ENCODE measurements around the gene LRCH4. TPM values are rescaled to one million over a fixed set of nuclear protein-coding genes. Genes with fewer than 3 reads are reported as not detected.
"Not testable (repeated sequence)": the region's sequence is repeated elsewhere in the genome, so short reads cannot be mapped to it uniquely, and the experiment has no call there.

LRCH4 gene
- total and polyA plus RNA-seq, 11 donors = 18.5 to 46.6 (median 34.1) TPM

GRCh38 chr7:100553032-100553431 is 32.9 kb downstream of the LRCH4 start:
- H3K9me3 ChIP-seq = no peaks in the 10 kb centered on the region
- no peaks in the 10 kb centered on the region for H3K27me3 ChIP-seq
- intact Hi-C loops (cut with DNase I) = no loop called here
- DNase-seq (no peak), ATAC-seq (no peak)
- no peak overlapping the region for H3K4me3 ChIP-seq
- no peak overlapping the region for H3K27ac ChIP-seq
- TF ChIP-seq POLR2A (IDR thresholded peaks at IDR 0.05) = no peak
- TF ChIP-seq CTCF (IDR thresholded peaks at IDR 0.05) = no peak
- 90 to 98% (median 97%) methylated on average over 3 of the region's 3 CpGs for WGBS, 4 donors
- peaks cover 0 to 27% (median 6%) of the 10 kb centered on the region in 12 donors for H3K4me1 ChIP-seq
- H3K36me3 ChIP-seq = peaks cover 0 to 87% (median 64%) of the 10 kb centered on the region in 9 donors

- TF ChIP-seq CTCF (IDR thresholded peaks at IDR 0.05) = no peak
- no peak for TF ChIP-seq POLR2A (IDR thresholded peaks at IDR 0.05)
- DNase-seq (no peak), ATAC-seq (no peak)
- Histone ChIP-seq H3K36me3 (peaks cover 0 to 82% (median 61%) of the 10 kb centered on the region in 9 donors), H3K4me1 (peaks cover 0 to 32% (median 11%) of the 10 kb centered on the region in 12 donors), H3K9me3 (no peaks in the 10 kb centered on the region), H3K4me3 (no peak overlapping the region), H3K27ac (no peak overlapping the region), H3K27me3 (no peaks in the 10 kb centered on the region)
- intact Hi-C loops (cut with DNase I) = no loop called here
- WGBS, 4 donors = 98 to 100% (median 98%) methylated on average over 2 of the region's 2 CpGs
Measured at GRCh38 chr7:100552532-100552931, 33.4 kb downstream of the LRCH4 start.

- peak overlapping the region; percentile 77 to 92 (median 88) for H3K27ac ChIP-seq
- DNase-seq; H3K4me3 ChIP-seq; ATAC-seq; intact Hi-C loops (cut with DNase I); H3K27me3 ChIP-seq; H3K9me3 ChIP-seq: not testable (repeated sequence)
- H3K4me1 ChIP-seq = peaks cover 10 to 73% (median 48%) of the 10 kb centered on the region in 12 donors
- WGBS, 4 donors = 66 to 78% (median 72%) methylated on average over 5 of the region's 5 CpGs
- peaks cover 0 to 46% (median 29%) of the 10 kb centered on the region in 9 donors for H3K36me3 ChIP-seq
Measured at GRCh38 chr7:100548446-100548845, 37.5 kb downstream of the LRCH4 start.

GRCh38 chr7:100547872-100548271 is 38.1 kb downstream of the LRCH4 start:
- intact Hi-C loops (cut with DNase I) = no loop called here
- ATAC-seq = peak in 3 of 4 donors; percentile 27 to 61 (median 45)
- peak in 4 of 5 donors; percentile 38 to 64 (median 48) for DNase-seq
- peak overlapping the region; percentile 77 to 92 (median 88) for H3K27ac ChIP-seq
- WGBS, 4 donors = 0 to 20% (median 6%) methylated on average over 2 of the region's 2 CpGs
- peaks cover 10 to 77% (median 48%) of the 10 kb centered on the region in 12 donors for H3K4me1 ChIP-seq
- H3K27me3 ChIP-seq = no peaks in the 10 kb centered on the region
- no peaks in the 10 kb centered on the region for H3K9me3 ChIP-seq
- H3K36me3 ChIP-seq = peaks cover 0 to 40% (median 23%) of the 10 kb centered on the region in 9 donors
- H3K4me3 ChIP-seq = no peak overlapping the region
- no peak for TF ChIP-seq CTCF (IDR thresholded peaks at IDR 0.05)
- TF ChIP-seq POLR2A (IDR thresholded peaks at IDR 0.05) = no peak

Data from heart left ventricle (tissue), 16 donors.